Neuronal stem cell (in vitro differentiated cells): ENCODE results near the gene KRTAP12-1. TPM values are rescaled to one million over a fixed set of nuclear protein-coding genes. Genes with fewer than 3 reads are reported as not detected.

Experiments
- small RNA-seq: library from polyadenylated mRNA; stranded (forward); fragments of <200 nt; extraction: miRNeasy Mini kit (QIAGEN cat#:217004); gene quantifications from one replicate; pipeline ENCODE3, GENCODE V24; 2013; ENCODE audit not compliant: insufficient read depth

The KRTAP12-1 gene

Small RNA genes within 50 kb of the gene (small RNA-seq; reads per million reads assigned to genes)
- not detected for gene KRTAP12-6P
